ENCODE results near the gene ADAMTS3.

- TF ChIP-seq CTCF (IDR thresholded peaks at IDR 0.05) (no peak), POLR2A (IDR thresholded peaks at IDR 0.05) (no peak)
These were observed 82.0 kb downstream of the ADAMTS3 start for GRCh38 chr4:72486991-72487390.
